Measurements from ENCODE around the gene TAS2R50. TPM values are rescaled to one million over a fixed set of nuclear protein-coding genes. Genes with fewer than 3 reads are reported as not detected.
A peak's percentile ranks its signal among the peaks of the same experiment; 100 is the strongest.

Gene TAS2R50
- total and polyA plus RNA-seq, 12 donors = 0.54 to 12.0 (median 1.5) TPM; not detected in 3

- H3K27ac ChIP-seq = no peak overlapping the region
- H3K4me1 ChIP-seq (replicated peaks in 1 of 2) = no peaks in the 10 kb centered on the region
- no peak overlapping the region for H3K4me3 ChIP-seq
- H3K36me3 ChIP-seq (replicated peaks in 1 of 2) = no peaks in the 10 kb centered on the region
- 82 to 97% (median 89%) methylated on average over 5 of the region's 5 CpGs for WGBS, 4 donors
- TF ChIP-seq, protein P1, sequence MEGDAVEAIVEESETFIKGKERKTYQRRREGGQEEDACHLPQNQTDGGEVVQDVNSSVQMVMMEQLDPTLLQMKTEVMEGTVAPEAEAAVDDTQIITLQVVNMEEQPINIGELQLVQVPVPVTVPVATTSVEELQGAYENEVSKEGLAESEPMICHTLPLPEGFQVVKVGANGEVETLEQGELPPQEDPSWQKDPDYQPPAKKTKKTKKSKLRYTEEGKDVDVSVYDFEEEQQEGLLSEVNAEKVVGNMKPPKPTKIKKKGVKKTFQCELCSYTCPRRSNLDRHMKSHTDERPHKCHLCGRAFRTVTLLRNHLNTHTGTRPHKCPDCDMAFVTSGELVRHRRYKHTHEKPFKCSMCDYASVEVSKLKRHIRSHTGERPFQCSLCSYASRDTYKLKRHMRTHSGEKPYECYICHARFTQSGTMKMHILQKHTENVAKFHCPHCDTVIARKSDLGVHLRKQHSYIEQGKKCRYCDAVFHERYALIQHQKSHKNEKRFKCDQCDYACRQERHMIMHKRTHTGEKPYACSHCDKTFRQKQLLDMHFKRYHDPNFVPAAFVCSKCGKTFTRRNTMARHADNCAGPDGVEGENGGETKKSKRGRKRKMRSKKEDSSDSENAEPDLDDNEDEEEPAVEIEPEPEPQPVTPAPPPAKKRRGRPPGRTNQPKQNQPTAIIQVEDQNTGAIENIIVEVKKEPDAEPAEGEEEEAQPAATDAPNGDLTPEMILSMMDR (IDR thresholded peaks at IDR 0.05) = no peak
- TF ChIP-seq POLR2A (IDR thresholded peaks at IDR 0.05) = no peak
- no peak for DNase-seq
- intact Hi-C loops (cut with DNase I) = no loop called here
- no peaks in the 10 kb centered on the region for H3K9me3 ChIP-seq (replicated peaks in 1 of 3)
- no peaks in the 10 kb centered on the region for H3K27me3 ChIP-seq
Measured at GRCh38 chr12:10982244-10982643, 4.5 kb downstream of the TAS2R50 start.

DNA sequence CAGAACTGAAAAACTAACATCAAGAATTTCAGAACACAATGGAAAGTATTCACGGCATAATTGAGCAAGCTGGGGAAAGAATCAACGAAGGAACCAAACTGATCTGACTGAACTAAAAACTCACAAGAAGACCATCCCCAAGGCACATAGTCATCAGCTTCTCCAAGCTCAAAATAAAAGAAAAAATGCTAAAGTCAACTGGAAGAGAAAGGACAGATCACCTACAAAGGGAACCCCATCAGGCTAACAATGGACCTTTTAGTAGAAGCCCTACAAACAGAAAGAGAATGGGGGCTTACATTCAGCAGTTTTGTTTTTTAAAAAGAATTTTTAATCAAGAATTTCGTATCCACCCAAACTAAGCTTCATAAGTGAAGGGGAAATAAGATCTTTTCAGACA is 11.7 kb downstream of the TAS2R50 start:
- Histone ChIP-seq H3K27me3 (no peaks in the 10 kb centered on the region), H3K36me3 (replicated peaks in 1 of 2) (no peaks in the 10 kb centered on the region), H3K4me3 (no peak overlapping the region), H3K4me1 (replicated peaks in 1 of 2) (no peaks in the 10 kb centered on the region), H3K27ac (no peak overlapping the region), H3K9me3 (replicated peaks in 1 of 3) (no peaks in the 10 kb centered on the region)
- WGBS, 4 donors = 89 to 95% (median 91%) methylated on average over 3 of the region's 3 CpGs
- no peak for DNase-seq
- intact Hi-C loops (cut with DNase I) = no loop called here
- TF ChIP-seq POLR2A (IDR thresholded peaks at IDR 0.05) = no peak
- TF ChIP-seq, protein P1 (IDR thresholded peaks at IDR 0.05) = no peak

GRCh38 chr12:10968765-10969456 is 17.8 kb downstream of the TAS2R50 start:
- Histone ChIP-seq H3K27ac (peak overlapping the region in 1 of 5 donors; percentile 39), H3K4me1 (replicated peaks in 1 of 2) (peaks cover 0 to 4% of the 10 kb centered on the region in 2 donors), H3K27me3 (no peaks in the 10 kb centered on the region), H3K36me3 (replicated peaks in 1 of 2) (no peaks in the 10 kb centered on the region), H3K9me3 (replicated peaks in 1 of 3) (no peaks in the 10 kb centered on the region), H3K4me3 (no peak overlapping the region)
- intact Hi-C loops (cut with DNase I) = no loop called here
- TF ChIP-seq, protein P1 (IDR thresholded peaks at IDR 0.05) = no peak
- no peak for TF ChIP-seq POLR2A (IDR thresholded peaks at IDR 0.05)
- 69 to 81% (median 73%) methylated on average over 12 to 15 of the region's 15 CpGs for WGBS, 4 donors
- DNase-seq = peak; percentile 26 to 78 (median 65)

DNA sequence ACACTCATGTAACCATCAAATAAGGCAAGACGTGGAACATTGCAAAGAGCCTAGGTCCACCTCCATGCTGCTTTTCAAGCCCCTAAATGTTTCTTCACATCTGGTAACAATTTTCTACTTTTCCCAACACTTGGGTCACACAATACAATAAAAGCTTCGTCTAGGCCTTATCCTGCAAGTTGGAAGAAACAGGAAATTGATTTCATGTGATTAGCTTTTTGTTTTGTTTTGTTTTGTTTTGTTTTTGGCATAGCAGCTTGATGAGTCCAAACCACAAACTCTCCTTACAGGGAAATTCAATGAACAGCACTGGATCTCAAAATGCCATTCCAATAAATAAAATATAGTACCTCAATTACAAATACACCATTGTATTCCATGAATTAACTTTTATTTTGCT is 19.3 kb downstream of the TAS2R50 start:
- H3K27ac ChIP-seq = no peak overlapping the region
- H3K4me1 ChIP-seq (replicated peaks in 1 of 2) = peaks cover 0 to 4% of the 10 kb centered on the region in 2 donors
- DNase-seq = no peak
- intact Hi-C loops (cut with DNase I) = no loop called here
- no peak for TF ChIP-seq POLR2A (IDR thresholded peaks at IDR 0.05)
- TF ChIP-seq, protein P1 (IDR thresholded peaks at IDR 0.05) = no peak
- no peak overlapping the region for H3K4me3 ChIP-seq
- H3K27me3 ChIP-seq = no peaks in the 10 kb centered on the region
- WGBS, 4 donors = 60 to 78% (median 70%) methylated on average over 2 of the region's 2 CpGs
- H3K9me3 ChIP-seq (replicated peaks in 1 of 3) = no peaks in the 10 kb centered on the region
- H3K36me3 ChIP-seq (replicated peaks in 1 of 2) = no peaks in the 10 kb centered on the region

Measured in adrenal gland (tissue), 12 donors.